BLaER1 treated with 17β-estradiol and CSF1 and Interleukin-3, amounts not matched to agents 10 nM and 100 nM (cell line): ENCODE results near the gene ABTB2.

Experiments
- H3K27ac ChIP-seq, 11 experiments: shearing (Covaris generic); formaldehyde crosslinking; 2 replicates each; pipeline ENCODE4 v1.8.1; 2022
- H3K27me3 ChIP-seq, 11 experiments: shearing (Covaris generic); formaldehyde crosslinking; 2 replicates each; pipeline ENCODE4 v1.8.1; 2022
- H3K36me3 ChIP-seq, 11 experiments: shearing (Covaris generic); formaldehyde crosslinking; 2 replicates each; pipeline ENCODE4 v1.8.1; 2022
- H3K4me1 ChIP-seq, 10 experiments: shearing (Covaris generic); formaldehyde crosslinking; 2 replicates each; pipeline ENCODE4 v1.8.1; 2022
- H3K4me2 ChIP-seq, 11 experiments: shearing (Covaris generic); formaldehyde crosslinking; 2 replicates each; pipeline ENCODE4 v1.8.1; 2022
- H3K4me3 ChIP-seq, 10 experiments: shearing (Covaris generic); formaldehyde crosslinking; 2 replicates each; pipeline ENCODE4 v1.8.1; 2022
- H3K9ac ChIP-seq, 11 experiments: shearing (Covaris generic); formaldehyde crosslinking; 2 replicates each; pipeline ENCODE4 v1.8.1; 2022
- H3K9me3 ChIP-seq, 11 experiments: shearing (Covaris generic); formaldehyde crosslinking; replicated peaks in 1 of 11; 2 replicates each; pipeline ENCODE4 v1.8.1; 2022
- H4K20me1 ChIP-seq, 11 experiments: shearing (Covaris generic); formaldehyde crosslinking; 2 replicates each; pipeline ENCODE4 v1.8.1; 2022
- Cebpa-rat ChIP-seq, 11 experiments: shearing (Covaris generic); IDR thresholded peaks; 2 replicates each; pipeline ENCODE4 v1.8.1; 2022

Gene ABTB2

DNA sequence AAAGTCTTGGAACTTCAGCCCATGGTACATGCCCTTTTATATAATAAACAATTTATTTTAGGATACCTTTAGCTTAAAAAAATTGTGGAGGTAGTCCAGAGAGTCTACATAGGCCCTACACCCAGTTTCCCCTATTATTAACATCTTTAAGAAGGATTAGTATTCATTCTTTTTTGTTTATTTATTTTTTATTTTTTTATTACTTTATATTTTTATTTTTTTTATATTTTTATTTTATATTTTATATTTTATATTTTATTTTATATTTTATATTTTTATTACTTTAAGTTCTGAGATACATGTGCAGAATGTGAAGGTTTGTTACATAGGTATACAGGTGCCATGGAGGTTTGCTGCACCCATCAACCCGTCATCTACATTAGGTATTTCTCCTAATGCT lies 15.9 kb upstream of the ABTB2 start:
- Histone ChIP-seq H4K20me1 (no peaks in the 10 kb centered on the region), H3K4me2 (no peak overlapping the region), H3K9me3 (peaks cover 30 to 35% (median 33%) of the 10 kb centered on the region in 11 experiments), H3K27ac (no peak overlapping the region), H3K4me1 (peaks cover 0 to 22% (median 10%) of the 10 kb centered on the region in 10 experiments; a peak in 12 of 20 replicates), H3K27me3 (no peaks in the 10 kb centered on the region), H3K4me3 (no peak overlapping the region), H3K36me3 (peaks cover 0 to 6% (median 0%) of the 10 kb centered on the region in 11 experiments; a peak in 1 of 22 replicates), H3K9ac (no peak overlapping the region)
- no peak for TF ChIP-seq Cebpa-rat (IDR thresholded peaks at IDR 0.05)

DNA sequence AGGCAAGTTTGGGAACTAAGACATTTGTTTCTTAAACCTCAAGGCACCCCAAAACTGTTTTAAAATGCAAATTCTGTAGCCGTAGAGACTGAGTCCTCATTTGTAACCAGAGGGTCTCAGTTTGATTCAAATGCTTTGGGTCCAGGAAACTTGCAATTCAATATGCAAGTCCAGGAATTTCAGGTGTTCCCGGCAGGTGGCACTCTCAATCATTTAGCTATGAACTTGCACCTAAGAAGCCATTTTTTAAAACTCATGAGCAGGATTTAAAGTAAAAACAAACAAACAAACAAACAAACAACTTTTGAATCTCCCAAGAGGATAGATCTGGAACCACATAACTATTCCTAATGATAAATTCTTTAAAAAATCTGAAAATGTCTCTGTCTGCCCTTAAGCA lies 8.7 kb upstream of the ABTB2 start:
- H3K4me2 ChIP-seq = no peak overlapping the region
- H3K4me1 ChIP-seq = peaks cover 9 to 15% (median 13%) of the 10 kb centered on the region in 10 experiments; a peak in 19 of 20 replicates
- H3K27me3 ChIP-seq = no peaks in the 10 kb centered on the region
- no peaks in the 10 kb centered on the region for H4K20me1 ChIP-seq
- H3K9me3 ChIP-seq = no peaks in the 10 kb centered on the region; a peak in 1 of 22 replicates
- no peak overlapping the region for H3K9ac ChIP-seq
- TF ChIP-seq Cebpa-rat (IDR thresholded peaks at IDR 0.05) = no peak
- H3K27ac ChIP-seq = no peak overlapping the region
- no peak overlapping the region for H3K4me3 ChIP-seq
- H3K36me3 ChIP-seq = no peaks in the 10 kb centered on the region

DNA sequence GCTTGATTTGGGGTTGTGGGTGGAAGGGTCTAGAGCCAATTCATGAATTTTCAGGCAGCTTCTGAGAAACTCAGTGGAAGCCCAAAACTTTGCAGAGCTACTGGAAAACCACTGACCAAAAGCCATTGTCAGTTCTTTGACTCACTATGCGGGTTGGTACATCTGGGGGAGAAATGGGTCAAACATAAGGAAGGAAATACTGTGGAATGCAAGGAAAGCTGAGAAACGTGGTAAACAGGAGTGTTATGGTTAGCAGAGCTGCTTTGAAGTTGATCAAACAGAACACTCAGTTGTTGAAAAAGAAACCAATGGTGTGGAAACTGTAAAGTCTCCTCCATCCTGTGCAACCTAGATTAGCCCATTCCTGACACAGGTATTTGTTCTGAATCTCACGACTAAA lies 6.3 kb upstream of the ABTB2 start:
- H3K4me1 ChIP-seq = peaks cover 0 to 13% (median 10%) of the 10 kb centered on the region in 10 experiments; a peak in 13 of 20 replicates
- H3K27me3 ChIP-seq = no peaks in the 10 kb centered on the region
- peak overlapping the region in 8 of 11 experiments; percentile 5 to 54 (median 32); a peak in 12 of 22 replicates for H3K4me2 ChIP-seq
- no peak overlapping the region for H3K27ac ChIP-seq
- no peak overlapping the region for H3K4me3 ChIP-seq
- no peaks in the 10 kb centered on the region for H4K20me1 ChIP-seq
- H3K9ac ChIP-seq = no peak overlapping the region
- TF ChIP-seq Cebpa-rat (IDR thresholded peaks at IDR 0.05) = no peak
- no peaks in the 10 kb centered on the region for H3K36me3 ChIP-seq
- H3K9me3 ChIP-seq = no peaks in the 10 kb centered on the region

DNA sequence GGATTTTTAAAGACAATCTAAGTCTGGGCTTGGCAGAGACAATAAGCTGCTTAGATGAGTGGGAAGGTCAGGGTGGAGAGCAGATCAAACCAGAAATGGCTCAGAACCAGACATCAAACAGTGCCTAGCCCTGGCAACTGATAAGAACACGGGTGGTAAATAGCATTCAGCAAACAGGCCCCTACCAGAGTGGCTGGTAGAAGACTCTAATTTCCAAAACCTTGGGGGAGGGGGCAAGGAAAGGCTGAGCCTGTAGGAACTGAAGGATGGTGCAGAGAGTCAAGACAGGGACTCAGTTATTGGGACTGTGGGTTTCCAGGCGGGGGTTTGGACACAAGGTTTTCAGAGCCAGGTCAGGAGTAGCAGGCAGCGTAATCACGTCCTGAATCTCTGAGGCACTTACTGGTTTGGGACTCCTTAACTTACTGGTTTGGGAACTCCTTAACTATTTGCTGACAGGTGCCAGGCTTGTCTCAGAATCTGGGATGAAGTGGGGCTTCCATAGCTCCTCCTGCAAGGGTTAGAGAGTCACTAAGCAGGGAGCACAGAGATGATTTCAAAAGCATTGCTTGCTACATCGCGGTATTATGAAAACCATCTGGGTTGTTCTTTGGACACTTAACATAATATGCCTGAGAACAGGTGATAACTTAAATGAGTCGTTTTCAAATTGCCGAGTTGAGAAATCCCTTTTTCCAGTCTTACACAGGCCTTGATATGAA lies 5.7 kb upstream of the ABTB2 start:
- peak overlapping the region in 7 of 11 experiments; percentile 5 to 54 (median 33); a peak in 11 of 22 replicates for H3K4me2 ChIP-seq
- no peak overlapping the region for H3K27ac ChIP-seq
- H3K36me3 ChIP-seq = no peaks in the 10 kb centered on the region
- no peaks in the 10 kb centered on the region for H4K20me1 ChIP-seq
- H3K4me1 ChIP-seq = peaks cover 0 to 19% (median 15%) of the 10 kb centered on the region in 10 experiments; a peak in 16 of 20 replicates
- TF ChIP-seq Cebpa-rat (IDR thresholded peaks at IDR 0.05) = no peak
- peaks cover 0 to 3% (median 0%) of the 10 kb centered on the region in 11 experiments; a peak in 1 of 22 replicates for H3K27me3 ChIP-seq
- H3K4me3 ChIP-seq = no peak overlapping the region
- no peak overlapping the region for H3K9ac ChIP-seq
- H3K9me3 ChIP-seq = no peaks in the 10 kb centered on the region

DNA sequence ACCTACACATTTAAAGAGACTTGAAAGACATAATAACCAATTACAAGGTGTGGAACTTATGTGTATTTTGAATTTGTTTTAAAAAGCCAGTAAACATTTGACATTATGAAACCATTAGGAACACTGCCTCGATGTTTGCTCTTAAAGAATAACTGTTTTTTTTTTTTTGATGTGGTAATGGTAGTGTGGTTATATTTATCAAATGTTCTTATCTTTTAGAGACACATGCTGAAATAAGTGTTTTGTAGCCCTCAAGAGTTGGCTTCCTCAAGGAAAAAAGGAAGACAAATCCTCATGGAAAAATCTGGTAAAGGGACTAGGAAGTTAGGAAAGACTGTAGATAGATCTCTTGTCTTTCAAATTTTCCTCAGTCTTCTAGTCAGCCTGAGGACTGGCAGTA lies 2.2 kb upstream of the ABTB2 start:
- Histone ChIP-seq H3K4me2 (no peak overlapping the region), H3K4me3 (no peak overlapping the region), H3K36me3 (no peaks in the 10 kb centered on the region), H3K9me3 (no peaks in the 10 kb centered on the region; a peak in 1 of 22 replicates), H3K27me3 (peaks cover 23 to 32% (median 27%) of the 10 kb centered on the region in 11 experiments), H3K27ac (no peak overlapping the region), H3K9ac (no peak overlapping the region), H4K20me1 (peaks cover 0 to 27% (median 21%) of the 10 kb centered on the region in 11 experiments; a peak in 19 of 22 replicates), H3K4me1 (peaks cover 21 to 41% (median 38%) of the 10 kb centered on the region in 10 experiments)
- TF ChIP-seq Cebpa-rat (IDR thresholded peaks at IDR 0.05) = no peak

DNA sequence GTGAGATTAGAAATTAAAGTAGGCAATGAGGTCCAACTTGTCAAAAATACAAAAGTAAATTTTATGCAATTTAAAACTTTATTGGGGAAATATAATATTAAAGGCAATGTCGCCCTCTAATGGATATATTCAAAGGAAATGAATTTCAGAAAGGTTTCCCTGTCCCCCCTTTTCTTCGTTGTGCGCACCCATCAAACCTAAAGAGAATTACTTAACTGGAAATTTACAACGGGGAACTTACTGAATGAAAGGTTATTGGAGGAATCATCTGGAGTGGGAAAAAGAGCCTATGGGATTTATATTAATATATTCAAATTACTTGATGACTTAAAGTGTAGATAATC lies 1.7 kb upstream of the ABTB2 start:
- no peak for TF ChIP-seq Cebpa-rat (IDR thresholded peaks at IDR 0.05)
- Histone ChIP-seq H3K9me3 (no peaks in the 10 kb centered on the region; a peak in 1 of 22 replicates), H4K20me1 (peaks cover 0 to 32% (median 21%) of the 10 kb centered on the region in 11 experiments; a peak in 19 of 22 replicates), H3K9ac (no peak overlapping the region; a peak in 1 of 22 replicates), H3K27ac (no peak overlapping the region), H3K4me3 (peak overlapping the region in 5 of 10 experiments; percentile 59 to 66 (median 63); a peak in 9 of 20 replicates), H3K36me3 (no peaks in the 10 kb centered on the region), H3K4me2 (peak overlapping the region; percentile 90 to 100 (median 98); a peak in 19 of 22 replicates), H3K4me1 (peaks cover 21 to 43% (median 38%) of the 10 kb centered on the region in 10 experiments), H3K27me3 (peaks cover 29 to 37% (median 32%) of the 10 kb centered on the region in 11 experiments)

DNA sequence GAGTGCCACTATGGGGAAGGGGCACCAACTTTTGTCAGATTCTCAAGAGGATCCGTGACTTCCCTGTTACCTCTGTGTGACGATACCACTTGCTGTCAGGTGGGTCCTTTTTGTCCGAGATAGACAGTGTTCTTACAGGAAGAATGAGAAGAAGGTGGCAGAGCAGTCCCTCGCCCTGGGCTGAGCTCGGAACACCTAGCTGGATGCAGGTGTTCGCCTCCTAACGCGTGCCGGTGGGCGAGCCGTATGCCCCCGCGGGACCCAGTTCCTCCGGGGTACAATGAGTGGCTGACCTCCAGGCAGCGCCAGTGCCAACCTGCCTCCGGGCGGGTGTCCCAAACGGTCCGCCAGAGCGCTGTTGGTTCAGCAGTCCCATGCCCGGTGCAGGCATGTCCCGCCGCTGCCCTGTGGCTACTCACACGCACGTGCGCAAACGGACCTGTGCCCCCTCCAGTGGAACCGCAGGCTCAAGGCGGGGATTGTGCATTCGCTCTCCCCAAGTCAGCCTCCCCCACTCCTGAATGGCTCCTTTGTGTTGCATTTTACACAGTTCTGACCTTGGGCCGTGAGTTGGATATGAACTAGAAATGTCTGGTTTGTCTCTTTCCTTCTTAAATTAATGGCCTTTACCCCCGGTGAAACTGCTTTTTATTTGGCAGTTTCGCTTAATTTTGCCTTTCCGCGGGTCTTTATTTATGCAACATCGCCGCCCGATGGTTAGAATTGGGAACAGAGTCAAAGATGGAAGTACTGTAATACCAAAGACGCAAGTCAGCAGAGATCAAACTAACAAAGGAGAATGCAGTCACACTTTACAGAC lies 1.1 kb upstream of the ABTB2 start:
- Histone ChIP-seq H3K27me3 (peaks cover 31 to 38% (median 34%) of the 10 kb centered on the region in 11 experiments), H3K4me3 (peak overlapping the region; percentile 59 to 73 (median 63)), H3K36me3 (no peaks in the 10 kb centered on the region), H3K4me1 (peaks cover 21 to 40% (median 32%) of the 10 kb centered on the region in 10 experiments), H3K9me3 (no peaks in the 10 kb centered on the region; a peak in 1 of 22 replicates), H3K9ac (peak overlapping the region; percentile 44 to 76 (median 64); a peak in 20 of 22 replicates), H4K20me1 (peaks cover 0 to 36% (median 21%) of the 10 kb centered on the region in 11 experiments; a peak in 19 of 22 replicates), H3K4me2 (peak overlapping the region; percentile 90 to 100 (median 98)), H3K27ac (peak overlapping the region in 7 of 11 experiments; percentile 5 to 64 (median 47); a peak in 8 of 22 replicates)
- TF ChIP-seq Cebpa-rat (IDR thresholded peaks at IDR 0.05) = no peak

DNA sequence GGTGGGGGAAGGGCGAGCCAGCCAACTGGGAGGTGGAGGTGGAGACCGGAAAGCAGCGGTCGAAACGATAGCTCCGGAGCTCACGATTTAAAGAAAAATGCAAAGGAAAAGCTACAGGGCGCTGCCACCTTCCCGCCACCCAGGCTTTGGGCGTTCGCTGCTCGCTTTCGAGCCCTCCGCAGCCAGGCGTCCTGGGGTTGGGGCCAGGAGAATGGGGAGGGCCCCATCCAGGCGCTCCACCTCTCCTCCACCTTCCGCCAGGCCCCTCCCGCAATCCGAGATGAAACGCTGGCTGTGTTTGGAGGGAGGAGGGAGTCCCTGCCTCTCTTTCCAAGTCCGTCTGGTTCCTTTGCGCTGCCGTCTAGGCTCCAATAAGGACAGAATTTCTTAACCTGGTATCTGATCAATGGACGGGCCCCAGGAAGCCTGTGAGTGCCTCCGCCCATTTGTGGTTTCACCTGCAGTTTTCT lies 483 bp upstream of the ABTB2 start:
- peaks cover 0 to 42% (median 21%) of the 10 kb centered on the region in 11 experiments; a peak in 19 of 22 replicates for H4K20me1 ChIP-seq
- peaks cover 21 to 39% (median 27%) of the 10 kb centered on the region in 10 experiments for H3K4me1 ChIP-seq
- no peaks in the 10 kb centered on the region for H3K36me3 ChIP-seq
- peak overlapping the region in 7 of 11 experiments; percentile 5 to 64 (median 47); a peak in 10 of 22 replicates for H3K27ac ChIP-seq
- peak overlapping the region; percentile 44 to 76 (median 64); a peak in 20 of 22 replicates for H3K9ac ChIP-seq
- TF ChIP-seq Cebpa-rat (IDR thresholded peaks at IDR 0.05) = no peak
- H3K4me2 ChIP-seq = peak overlapping the region; percentile 90 to 100 (median 98)
- no peaks in the 10 kb centered on the region; a peak in 1 of 22 replicates for H3K9me3 ChIP-seq
- H3K4me3 ChIP-seq = peak overlapping the region; percentile 59 to 73 (median 63)
- peaks cover 32 to 42% (median 34%) of the 10 kb centered on the region in 11 experiments for H3K27me3 ChIP-seq
